Panc1 (cell line): ENCODE measurements around the gene TMEM185A.
"Not testable (repeated sequence)": the region's sequence is repeated elsewhere in the genome, so short reads cannot be mapped to it uniquely, and the experiment has no call there.

ENCODE experiments used
- CTCF ChIP-seq: fragments of 450-650 bp; IDR thresholded peaks from 2 replicates; pipeline ENCODE4 v1.5.1; 2017; ENCODE audit warnings: mild to moderate bottlenecking
- POLR2AphosphoS5 ChIP-seq: IDR thresholded peaks from 2 replicates; pipeline ENCODE4 v1.6.1; 2012; ENCODE audit warnings: mild to moderate bottlenecking, low read depth, low read length, moderate library complexity
- TCF7L2 ChIP-seq: IDR thresholded peaks from 2 replicates; pipeline ENCODE4 v1.6.1; 2011; ENCODE audit warnings: mild to moderate bottlenecking, low read depth, low read length, inconsistent platforms

GRCh38 chrX:149550454-149550853 lies 81.1 kb downstream of the TMEM185A start:
- not testable (repeated sequence) for TF ChIP-seq TCF7L2, CTCF, POLR2AphosphoS5
